ENCODE measurements around the gene NRG4.
"Not testable (repeated sequence)": the region's sequence is repeated elsewhere in the genome, so short reads cannot be mapped to it uniquely, and the experiment has no call there.

The NRG4 gene

GRCh38 chr15:75992897-75993296 lies 19.3 kb downstream of the NRG4 start:
- DNase-seq: no peak

GRCh38 chr15:75989875-75990274 lies 22.3 kb downstream of the NRG4 start:
- no peak for DNase-seq

- no peak for DNase-seq
Observed at GRCh38 chr15:75989045-75989444, 23.2 kb downstream of the NRG4 start.

GRCh38 chr15:75985971-75986370 lies 26.3 kb downstream of the NRG4 start:
- DNase-seq: no peak

- not testable (repeated sequence) for DNase-seq
Observed at GRCh38 chr15:75984706-75985105, 27.5 kb downstream of the NRG4 start.

GRCh38 chr15:75982468-75982867 lies 29.8 kb downstream of the NRG4 start:
- no peak for DNase-seq

GRCh38 chr15:75981149-75981815 lies 30.9 kb downstream of the NRG4 start:
- DNase-seq: no peak

GRCh38 chr15:75976766-75977165 lies 35.5 kb downstream of the NRG4 start:
- not testable (repeated sequence) for DNase-seq

- DNase-seq: no peak
Observed at GRCh38 chr15:75966073-75966472, 46.2 kb downstream of the NRG4 start.

GRCh38 chr15:75961331-75961730 lies 50.9 kb downstream of the NRG4 start:
- DNase-seq: no peak

GRCh38 chr15:75955720-75956119 lies 56.5 kb downstream of the NRG4 start:
- DNase-seq: no peak

GRCh38 chr15:75952525-75952924 lies 59.7 kb downstream of the NRG4 start:
- DNase-seq: no peak

- no peak for DNase-seq
Observed at GRCh38 chr15:75948761-75949296, 63.4 kb downstream of the NRG4 start.

- no peak for DNase-seq
Observed at GRCh38 chr15:75947092-75947491, 65.1 kb downstream of the NRG4 start.

GRCh38 chr15:75945953-75946352 lies 66.3 kb downstream of the NRG4 start:
- no peak for DNase-seq

GRCh38 chr15:75943713-75944215 lies 68.5 kb downstream of the NRG4 start:
- DNase-seq: no peak

GRCh38 chr15:75943246-75943645 lies 69.0 kb downstream of the NRG4 start:
- DNase-seq: no peak

- no peak for DNase-seq
Observed at GRCh38 chr15:75942464-75942863, 69.8 kb downstream of the NRG4 start.

GRCh38 chr15:75930866-75931265 lies 81.4 kb downstream of the NRG4 start:
- no peak for DNase-seq

- DNase-seq: peak; percentile 30
Observed at GRCh38 chr15:75929799-75930565, 82.2 kb downstream of the NRG4 start.

GRCh38 chr15:75928680-75929608 lies 83.3 kb downstream of the NRG4 start:
- DNase-seq: no peak

- no peak for DNase-seq
Observed at GRCh38 chr15:75927601-75928000, 84.6 kb downstream of the NRG4 start.

- DNase-seq: no peak
Observed at GRCh38 chr15:75926931-75927330, 85.3 kb downstream of the NRG4 start.
